IMR-90 (cell line): ENCODE results near the gene SLC12A6. TPM values are rescaled to one million over a fixed set of nuclear protein-coding genes. Genes with fewer than 3 reads are reported as not detected.

Experiments
- ATAC-seq: fragments of 200-7000 bp; cut with Tn5 transposase; 2 replicates; pipeline ENCODE4 v1.9.1; 2020; ENCODE audit warnings: low read depth, mild to moderate bottlenecking, moderate library complexity
- BruUV-seq: library from RNA; stranded (reverse); fragments of 400-500 nt; replicated peaks from 2 replicates; lab custom pipeline; 2021; lab: Mats Ljungman, UMichigan
- CTCF ChIA-PET: fragments of 300-600 bp; formaldehyde crosslinking; extraction: SDS; loops from one replicate; lab custom pipeline; 2021; ENCODE audit warnings: antibody characterized with exemption; lab: Yijun Ruan, JAX
- POLR2A ChIA-PET: fragments of 300-600 bp; sonication (Branson Sonifier 250); formaldehyde crosslinking; loops from one replicate; lab custom pipeline; 2022; ENCODE audit warnings: antibody characterized with exemption; ENCODE audit not compliant: unreplicated experiment; lab: Charles Lee
- DNase-seq: peaks from one replicate; pipeline ENCODE4 v3.0.0; 2013
- H2AFZ ChIP-seq: replicated peaks from 2 replicates; pipeline ENCODE3; 2013; ENCODE audit warnings: low read length, mild to moderate bottlenecking; ENCODE audit not compliant: poor library complexity
- H2AK5ac ChIP-seq: 2 replicates; pipeline ENCODE4 v1.6.1; 2013; ENCODE audit warnings: low read depth, low read length, inconsistent platforms
- H2AK9ac ChIP-seq: replicated peaks from 2 replicates; pipeline ENCODE3; 2013; ENCODE audit warnings: mild to moderate bottlenecking, low read depth, low read length, moderate library complexity; ENCODE audit not compliant: poor library complexity
- H2BK120ac ChIP-seq: 2 replicates; pipeline ENCODE4 v1.6.1; 2013; ENCODE audit warnings: low read depth, low read length, inconsistent platforms
- H2BK15ac ChIP-seq: 3 replicates; pipeline ENCODE4 v1.6.1; 2013; ENCODE audit warnings: low read depth, low read length, inconsistent platforms
- H2BK20ac ChIP-seq: 2 replicates; pipeline ENCODE4 v1.6.1; 2013; ENCODE audit warnings: low read depth, mild to moderate bottlenecking, inconsistent platforms, low read length, moderate library complexity
- H2BK5ac ChIP-seq: 2 replicates; pipeline ENCODE4 v1.6.1; 2013; ENCODE audit warnings: mild to moderate bottlenecking, low read depth, low read length, inconsistent platforms; ENCODE audit not compliant: poor library complexity, severe bottlenecking
- H3K14ac ChIP-seq: replicated peaks from 2 replicates; pipeline ENCODE4 v1.6.1; 2013; ENCODE audit warnings: low read depth, low read length, inconsistent platforms
- H3K18ac ChIP-seq: 2 replicates; pipeline ENCODE4 v1.6.1; 2013; ENCODE audit warnings: low read depth, low read length, control low read depth
- H3K23ac ChIP-seq: 2 replicates; pipeline ENCODE4 v1.6.1; 2013; ENCODE audit warnings: low read depth, low read length, inconsistent platforms
- H3K27ac ChIP-seq: 2 replicates; pipeline ENCODE4 v1.5.1; 2013; ENCODE audit warnings: mild to moderate bottlenecking, control low read depth, low read length; ENCODE audit not compliant: insufficient read depth
- H3K27me3 ChIP-seq: 2 replicates; pipeline ENCODE4 v1.6.1; 2013; ENCODE audit warnings: low read length; ENCODE audit not compliant: control insufficient read depth, insufficient read depth
- H3K36me3 ChIP-seq: 2 replicates; pipeline ENCODE4 v1.6.1; 2013; ENCODE audit warnings: low read length, mixed read lengths; ENCODE audit not compliant: control insufficient read depth, insufficient read depth
- H3K4ac ChIP-seq: 2 replicates; pipeline ENCODE4 v1.6.1; 2013; ENCODE audit warnings: low read depth, low read length, inconsistent platforms
- H3K4me1 ChIP-seq: 2 replicates; pipeline ENCODE4 v1.6.1; 2013; ENCODE audit warnings: low read length, mixed read lengths; ENCODE audit not compliant: control insufficient read depth, insufficient read depth
- H3K4me2 ChIP-seq: 2 replicates; pipeline ENCODE4 v1.6.1; 2013; ENCODE audit warnings: low read depth, mild to moderate bottlenecking, control low read depth, low read length, moderate library complexity
- H3K4me3 ChIP-seq: 2 replicates; pipeline ENCODE4 v1.5.1; 2013; ENCODE audit warnings: low read depth, mild to moderate bottlenecking, control low read depth, low read length, moderate library complexity; ENCODE audit not compliant: insufficient read depth
- H3K56ac ChIP-seq: 2 replicates; pipeline ENCODE4 v1.6.1; 2013; ENCODE audit warnings: low read length, inconsistent platforms; ENCODE audit not compliant: insufficient read depth; ENCODE audit errors: extremely low read depth
- H3K79me1 ChIP-seq, 2 experiments: 2 replicates each; pipeline ENCODE4 v1.6.1; 2013; ENCODE audit warnings: low read length in 2 of 2, inconsistent platforms in 1 of 2, low read depth in 1 of 2
- H3K9ac ChIP-seq: 2 replicates; pipeline ENCODE4 v1.6.1; 2013; ENCODE audit warnings: low read depth, low read length, control low read depth
- H3K9me1 ChIP-seq: 2 replicates; pipeline ENCODE4 v1.6.1; 2013; ENCODE audit warnings: low read length, inconsistent platforms; ENCODE audit not compliant: insufficient read depth
- H3K9me3 ChIP-seq: 2 replicates; pipeline ENCODE4 v1.6.1; 2013; ENCODE audit warnings: low read length; ENCODE audit not compliant: control insufficient read depth, insufficient read depth
- H4K20me1 ChIP-seq: 2 replicates; pipeline ENCODE4 v1.6.1; 2013; ENCODE audit warnings: low read length, inconsistent platforms; ENCODE audit not compliant: insufficient read depth
- H4K5ac ChIP-seq: 2 replicates; pipeline ENCODE4 v1.6.1; 2013; ENCODE audit warnings: mild to moderate bottlenecking, low read depth, low read length, control low read depth
- H4K8ac ChIP-seq, 2 experiments: 2 replicates each; pipeline ENCODE4 v1.6.1; 2013; ENCODE audit warnings: low read depth in 2 of 2, low read length in 2 of 2, control low read depth in 1 of 2, inconsistent platforms in 1 of 2
- H4K91ac ChIP-seq: 2 replicates; pipeline ENCODE4 v1.6.1; 2013; ENCODE audit warnings: low read depth, low read length, inconsistent platforms; ENCODE audit not compliant: insufficient read depth
- MAFK ChIP-seq: IDR thresholded peaks from 2 replicates; pipeline ENCODE4 v1.6.1; 2012; ENCODE audit warnings: low read depth, low read length, improper control_type of control experiment
- NFE2L2 ChIP-seq: fragments of 150-350 bp; IDR thresholded peaks from 2 replicates; pipeline ENCODE4 v1.6.1; 2016; ENCODE audit warnings: low read depth, mild to moderate bottlenecking, low read length
- WGBS, 2 experiments: methylation state at CpG; one replicate each; pipeline versions ENCODE4 v1.1.5 to v1.1.7; 2013; ENCODE audit warnings: missing lambda C conversion rate in 2 of 2; ENCODE audit not compliant: insufficient read length in 1 of 2; ENCODE audit errors: extremely low coverage in 2 of 2; 5-methylcytosine and 5-hydroxymethylcytosine counted together
- dilution Hi-C: fragments of 300-500 bp; cut with HindIII; formaldehyde crosslinking; loops from one replicate; pipeline ENCODE4 v1.14.3; 2018; ENCODE audit warnings: low sequenced_read_pairs; ENCODE audit not compliant: unreplicated experiment
- in situ Hi-C: fragments of 300-500 bp; cut with MboI; formaldehyde crosslinking; loops from 3 replicates; pipeline ENCODE4 v1.14.3; 2019; ENCODE audit warnings: low sequenced_read_pairs, inconsistent platforms, mixed read lengths
- intact Hi-C: fragments of 100-400 bp; cut with micrococcal nuclease; formaldehyde crosslinking; loops from 2 replicates; pipeline ENCODE4 v1.10.0; 2022
- polyA plus RNA-seq, 3 experiments: library from polyadenylated mRNA; depleted of rRNA; stranded (reverse); fragments of >200 nt; gene quantifications; 2 replicates each; pipeline ENCODE4 v1.2.3, GENCODE V29; 2012; ENCODE audit warnings: low replicate concordance in 1 of 3
- total RNA-seq: library from RNA; depleted of rRNA; stranded (reverse); fragments of >200 nt; gene quantifications from 2 replicates; pipeline ENCODE4 v1.2.3, GENCODE V29; 2012
- TF ChIP-seq, protein P1 (sequence below): fragments of 150-350 bp; IDR thresholded peaks from 2 replicates; pipeline ENCODE4 v1.6.1; 2017; ENCODE audit warnings: mild to moderate bottlenecking, antibody characterized with exemption, low read length, low read depth

The SLC12A6 gene
- total and polyA plus RNA-seq, 2 of the 4 experiments (the other 2 are of a cell fraction): 7.7 to 10.2 TPM

GRCh38 chr15:34248190-34248589 is 89.4 kb downstream of the SLC12A6 start:
- Histone ChIP-seq H2AK5ac (no peak overlapping the region), H2BK5ac (no peak overlapping the region), H3K36me3 (0 out of 2 replicates have a peak, but pooled peaks cover 1% of the 10 kb centered on the region), H3K4me3 (no peak overlapping the region), H3K14ac (no peak overlapping the region), H3K27me3 (no peaks in the 10 kb centered on the region), H3K4ac (no peak overlapping the region), H3K18ac (no peak overlapping the region), H4K91ac (no peak overlapping the region), H3K9me3 (no peaks in the 10 kb centered on the region), H3K9ac (no peak overlapping the region), H2BK20ac (no peak overlapping the region), H2AK9ac (no peak overlapping the region), H3K4me2 (no peak overlapping the region), H3K27ac (no peak overlapping the region), H4K8ac (no peak overlapping the region), H4K20me1 (no peaks in the 10 kb centered on the region), H2BK120ac (no peak overlapping the region), H3K4me1 (no peaks in the 10 kb centered on the region), H2AFZ (no peak overlapping the region), H3K9me1 (peaks cover 4% of the 10 kb centered on the region; the same call in 1 of the 2 replicates), H3K23ac (no peak overlapping the region), H3K56ac (no peak overlapping the region), H4K5ac (no peak overlapping the region), H3K79me1 (no peaks in the 10 kb centered on the region), H2BK15ac (no peak overlapping the region)
- no CpG with 5 or more reads among the region's 1 CpG for WGBS, 2 experiments
- no TSS peak for BruUV-seq
- ChIA-PET CTCF (no interaction called here), POLR2A (no interaction called here)
- peak; percentile 89 for TF ChIP-seq NFE2L2
- TF ChIP-seq, protein P1, sequence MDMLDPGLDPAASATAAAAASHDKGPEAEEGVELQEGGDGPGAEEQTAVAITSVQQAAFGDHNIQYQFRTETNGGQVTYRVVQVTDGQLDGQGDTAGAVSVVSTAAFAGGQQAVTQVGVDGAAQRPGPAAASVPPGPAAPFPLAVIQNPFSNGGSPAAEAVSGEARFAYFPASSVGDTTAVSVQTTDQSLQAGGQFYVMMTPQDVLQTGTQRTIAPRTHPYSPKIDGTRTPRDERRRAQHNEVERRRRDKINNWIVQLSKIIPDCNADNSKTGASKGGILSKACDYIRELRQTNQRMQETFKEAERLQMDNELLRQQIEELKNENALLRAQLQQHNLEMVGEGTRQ: no peak
- TF ChIP-seq MAFK: peak; percentile 43; the same call in 1 of the 2 replicates
- in situ Hi-C loops (loop anchor here (25.0 kb wide), 1 partner anchor 339 kb away; the partner anchor contains the start of gene GOLGA8B), intact Hi-C loops (no loop called here), dilution Hi-C loops (no loop called here)
- ATAC-seq: no peak
- no peak for DNase-seq
